GM19023 (cell line): ENCODE results near the gene PIGR.

Experiments used
- ATAC-seq: cut with Tn5 transposase; IDR thresholded peaks from one replicate; pipeline ENCODE4 v1.9.1; 2021; ENCODE audit warnings: mild to moderate bottlenecking, moderate library complexity; ENCODE audit not compliant: unreplicated experiment

PIGR gene

DNA sequence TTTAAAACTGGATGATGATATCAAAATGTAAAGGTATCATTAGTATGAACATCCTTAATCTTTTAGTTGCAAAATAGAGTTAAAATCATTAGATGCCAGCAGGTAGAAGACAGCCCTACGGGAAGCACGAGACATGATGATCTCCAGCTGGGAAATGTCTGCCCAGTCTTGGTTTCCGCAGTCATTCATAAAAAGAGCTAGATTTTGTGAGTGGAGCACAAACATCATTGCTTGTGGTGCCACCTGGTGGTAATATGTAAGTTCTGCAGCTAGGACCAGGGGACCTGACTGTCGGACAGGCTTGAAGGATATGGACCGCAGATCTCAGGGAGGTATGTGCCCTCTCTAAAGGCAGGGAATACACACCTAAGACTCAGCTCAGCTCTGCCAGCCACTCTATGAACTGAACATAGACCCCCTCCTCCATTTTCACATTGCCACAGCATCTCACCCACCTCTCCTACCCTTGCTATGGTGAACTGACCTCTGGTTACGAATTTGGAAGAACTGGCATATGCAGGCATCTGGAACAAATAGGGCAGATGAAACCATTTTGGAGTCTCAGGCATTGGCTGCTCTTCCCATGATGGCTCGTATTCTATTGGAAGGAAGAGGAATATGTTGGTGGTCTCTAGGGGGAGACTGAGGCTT, 33.7 kb downstream of the PIGR start:
- ATAC-seq: no peak

- no peak for ATAC-seq
These were observed 35.1 kb downstream of the PIGR start for GRCh38 chr1:206911064-206911663.

DNA sequence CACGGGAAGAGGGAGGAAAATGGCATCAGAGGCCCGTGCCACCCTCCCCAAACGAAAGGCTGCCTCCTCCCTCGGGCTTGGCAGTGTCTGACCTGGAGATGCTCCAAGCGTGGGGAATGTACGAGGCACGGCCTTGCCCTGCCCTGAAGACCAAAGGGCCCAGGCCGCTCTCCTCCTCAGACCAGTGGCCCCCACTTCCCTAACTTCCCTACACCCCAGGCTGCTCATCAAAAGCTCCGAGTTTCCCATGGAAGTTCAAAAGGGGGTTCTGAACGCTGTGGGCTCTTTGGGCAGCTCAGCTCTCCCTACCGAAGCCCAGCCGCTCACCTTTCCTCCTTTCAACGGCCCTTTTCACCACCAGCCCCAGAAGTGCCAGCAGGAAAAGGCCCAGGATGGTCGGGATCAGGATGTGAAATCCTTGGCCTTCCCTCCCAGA, 36.4 kb downstream of the PIGR start:
- no peak for ATAC-seq

DNA sequence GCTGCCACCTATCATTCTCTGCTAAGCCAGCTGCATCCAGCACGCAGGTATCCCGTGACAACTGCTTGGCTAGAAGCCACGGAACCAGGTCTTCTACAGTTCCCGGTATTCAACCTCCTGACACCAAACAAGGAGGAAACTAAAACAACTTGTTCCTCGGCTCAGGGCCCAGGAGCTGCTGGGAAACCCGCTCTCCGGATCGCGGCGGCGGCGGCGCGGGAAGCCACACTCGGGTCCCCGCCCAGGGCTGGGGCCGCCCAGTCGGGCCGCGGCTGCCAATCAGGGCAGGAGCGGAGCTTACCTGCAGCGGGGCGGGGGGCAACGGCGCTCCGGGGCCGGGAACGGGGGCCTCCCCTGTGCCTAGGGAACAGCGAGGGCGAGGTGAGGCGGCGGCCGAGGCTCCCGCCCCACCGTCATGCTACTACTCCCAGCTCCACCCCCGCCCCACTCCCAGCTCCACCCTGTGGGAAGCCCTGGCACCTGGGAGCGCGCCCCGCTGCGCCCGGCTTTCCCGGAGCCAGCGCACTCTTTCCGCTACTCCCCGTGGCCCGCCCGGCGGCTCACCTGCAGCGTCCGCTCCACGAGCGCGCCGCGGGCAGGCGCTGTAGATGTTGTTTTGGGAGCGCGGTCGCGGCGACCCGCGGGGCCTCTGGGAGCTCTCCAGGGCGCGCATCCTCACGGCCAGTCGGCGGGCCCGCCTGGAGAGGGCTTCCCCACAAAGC, 36.9 kb downstream of the PIGR start:
- ATAC-seq: no peak

- no peak for ATAC-seq
These were observed 38.2 kb downstream of the PIGR start for GRCh38 chr1:206908038-206908437.

DNA sequence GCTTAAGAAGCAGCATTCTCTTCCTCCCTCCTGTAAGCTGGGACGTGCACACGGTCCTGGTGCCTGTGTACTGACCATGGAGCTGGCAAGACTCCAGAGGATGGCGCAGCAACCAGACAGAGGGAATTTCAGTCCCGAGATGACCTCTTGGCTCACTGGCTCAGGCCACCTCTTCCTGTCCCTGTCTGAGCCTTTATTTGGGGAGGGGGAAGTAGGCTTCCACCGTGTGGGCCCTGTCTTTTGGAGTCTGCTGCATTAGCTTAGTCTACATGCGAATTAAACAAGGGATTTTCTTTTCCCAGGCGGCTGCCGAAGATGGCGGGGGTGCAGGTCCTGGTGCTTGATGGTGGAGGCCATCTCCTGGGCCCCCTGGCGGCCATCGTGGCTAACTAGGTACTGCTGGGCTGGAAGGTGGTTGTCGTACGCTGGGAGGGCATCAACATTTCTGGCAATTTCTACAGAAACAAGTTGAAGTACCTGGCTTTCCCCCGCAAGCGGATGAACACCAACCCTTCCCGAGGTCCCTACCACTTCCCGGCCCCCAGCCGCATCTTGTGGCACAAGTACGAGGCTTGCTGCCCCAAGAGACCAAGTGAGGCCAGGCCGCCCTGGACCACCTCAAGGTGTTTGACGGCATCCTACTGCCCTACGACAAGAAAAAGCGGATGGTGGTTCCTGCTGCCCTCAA, 38.8 kb downstream of the PIGR start:
- ATAC-seq: no peak

DNA sequence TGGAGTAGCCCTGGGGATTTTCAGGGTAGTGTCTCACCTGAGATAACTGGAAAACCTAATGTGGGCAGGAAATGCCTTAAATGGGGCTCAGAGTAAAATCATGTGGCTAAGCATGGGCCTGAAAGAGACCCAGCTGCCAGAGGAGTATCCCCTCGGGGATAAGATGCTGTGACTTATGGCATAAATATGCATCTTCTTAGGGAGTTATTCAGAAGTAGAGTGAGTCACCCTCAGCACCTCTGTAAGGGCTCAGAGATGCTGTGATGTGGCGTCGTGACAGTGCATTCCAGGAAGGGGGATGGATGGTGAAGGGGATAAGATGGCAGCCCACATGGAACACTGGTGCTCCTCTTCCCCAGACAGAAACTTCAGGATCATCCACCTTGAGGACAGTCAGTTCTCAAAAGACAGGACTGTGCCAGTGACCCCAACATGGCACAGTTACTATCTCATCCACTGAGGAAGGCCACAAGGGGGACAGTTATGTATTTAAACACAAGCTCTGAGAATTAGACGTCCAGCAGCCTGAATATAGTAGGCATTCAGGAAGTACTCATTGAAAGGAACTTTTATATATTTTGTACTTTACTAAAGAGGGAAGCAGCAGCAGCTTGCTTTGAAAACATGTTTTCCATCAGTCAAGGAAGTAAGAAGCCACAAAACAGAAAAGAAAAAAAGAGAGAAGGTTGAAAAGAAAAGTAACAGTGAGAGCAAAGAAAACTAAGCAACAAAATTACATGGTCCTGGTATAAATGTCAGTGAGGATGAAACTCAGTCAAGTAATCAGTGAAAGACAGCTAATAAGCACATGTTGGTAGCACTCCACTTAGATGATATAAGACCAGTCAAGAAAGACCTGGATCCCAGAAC, 40.7 kb downstream of the PIGR start:
- no peak for ATAC-seq

- ATAC-seq: no peak
These were observed 41.7 kb downstream of the PIGR start for GRCh38 chr1:206904423-206905142.

DNA sequence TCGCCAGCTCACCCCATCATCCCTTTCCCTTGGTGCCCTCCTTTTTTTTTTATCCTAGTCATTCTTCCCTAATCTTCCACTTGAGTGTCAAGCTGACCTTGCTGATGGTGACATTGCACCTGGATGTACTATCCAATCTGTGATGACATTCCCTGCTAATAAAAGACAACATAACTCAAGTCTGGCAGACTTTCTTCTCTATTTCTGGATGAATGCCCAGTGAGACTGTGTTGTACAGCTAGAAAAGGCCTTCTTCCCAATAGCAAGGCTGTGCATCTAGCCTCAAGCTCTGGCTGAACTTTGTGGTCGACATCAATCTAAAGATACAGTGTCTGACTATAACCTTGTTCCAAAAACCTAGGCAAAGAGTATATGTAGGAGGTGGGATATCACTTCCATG, 42.6 kb downstream of the PIGR start:
- no peak for ATAC-seq

- ATAC-seq: no peak
These were observed 43.6 kb downstream of the PIGR start for GRCh38 chr1:206902702-206903101.

- ATAC-seq: no peak
These were observed 44.3 kb downstream of the PIGR start for GRCh38 chr1:206901944-206902343.

DNA sequence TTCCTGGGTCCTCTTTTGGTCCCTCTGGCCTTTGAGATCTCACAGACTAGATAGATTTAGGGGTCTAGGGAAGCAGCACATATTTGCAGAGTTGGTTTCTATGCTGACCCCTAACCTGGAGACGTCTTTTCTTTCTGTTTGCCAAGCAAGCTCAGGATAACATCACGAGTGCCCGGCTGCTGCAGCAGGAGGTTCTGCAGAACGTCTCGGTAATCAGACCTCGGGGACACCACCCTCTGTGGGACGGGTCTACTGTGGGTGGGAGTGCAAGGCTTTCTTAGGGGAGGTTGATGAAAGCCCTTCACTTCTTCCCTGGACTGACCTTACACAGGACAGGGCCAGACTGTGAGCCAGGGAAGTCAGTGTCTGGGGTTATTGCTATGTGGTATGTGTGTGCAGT, 46.1 kb downstream of the PIGR start:
- ATAC-seq: no peak

DNA sequence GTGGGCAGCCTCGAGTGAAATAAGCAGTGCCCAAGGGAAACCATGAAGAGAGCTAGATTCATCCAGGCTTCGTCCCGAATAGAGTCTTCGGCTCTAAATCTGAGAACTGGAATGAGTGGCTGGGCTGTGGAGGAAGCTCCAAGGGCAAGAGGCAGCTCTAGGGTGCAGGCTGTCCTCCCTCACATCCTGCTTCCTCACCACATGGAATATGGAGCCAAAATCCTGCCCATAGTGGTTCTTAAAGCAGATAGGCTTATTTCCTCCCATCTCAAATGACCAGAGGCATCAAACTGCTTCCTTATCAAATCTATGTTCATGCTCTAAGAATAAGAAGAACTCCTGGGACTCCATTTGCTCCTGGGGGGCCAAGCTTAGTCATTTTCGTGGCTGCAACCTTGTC, 46.5 kb downstream of the PIGR start:
- ATAC-seq: no peak

DNA sequence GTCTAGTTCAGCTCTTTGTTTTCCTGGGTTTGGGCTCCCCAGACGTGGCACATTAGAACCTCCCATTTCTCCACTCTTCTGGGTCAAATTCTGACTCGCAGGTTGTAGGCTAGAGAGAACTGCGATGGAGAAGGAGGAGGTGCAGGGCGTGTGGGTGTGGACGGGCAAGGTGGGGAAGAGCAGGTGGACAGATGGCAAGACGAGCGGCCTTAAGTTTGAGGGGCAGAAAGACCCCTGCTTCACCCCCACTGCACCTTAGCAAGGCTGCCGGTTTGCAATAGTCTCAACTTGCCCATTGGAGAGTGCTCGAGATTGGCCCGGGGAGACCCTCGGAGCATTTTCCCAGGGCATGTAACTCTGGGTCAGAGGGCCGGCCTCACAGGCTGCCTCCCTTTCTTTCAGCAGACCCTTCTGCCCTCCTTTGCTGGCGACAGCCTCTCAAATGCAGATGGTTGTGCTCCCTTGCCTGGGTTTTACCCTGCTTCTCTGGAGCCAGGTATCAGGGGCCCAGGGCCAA, 47.3 kb downstream of the PIGR start:
- ATAC-seq: no peak

- ATAC-seq: no peak
These were observed 48.0 kb downstream of the PIGR start for GRCh38 chr1:206898089-206898914.

- ATAC-seq: no peak
These were observed 49.1 kb downstream of the PIGR start, which contains the start of gene IL24 for GRCh38 chr1:206897175-206897574. Gene IL24 (plus strand): TSS chr1:206897443. CDS start chr1:206897833, 390 bp downstream.

DNA sequence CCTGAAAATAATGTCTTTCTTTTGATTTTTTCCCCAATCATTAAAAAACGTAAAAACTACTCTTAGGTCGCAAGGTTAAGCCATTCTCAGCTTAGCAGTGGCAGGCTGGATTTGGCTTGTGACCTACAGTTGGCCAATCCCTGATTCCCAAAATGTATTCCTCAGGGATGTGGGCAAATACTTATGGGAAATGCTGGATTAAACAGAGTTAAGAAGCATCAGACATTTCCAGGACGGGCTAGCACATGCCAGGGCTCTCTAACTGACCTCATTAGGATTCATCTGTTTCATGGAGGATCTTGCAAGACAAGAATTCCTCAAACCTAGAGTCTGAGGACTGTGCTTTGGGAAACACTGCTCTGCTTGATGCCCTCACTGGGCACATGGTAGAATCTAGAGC, 50.0 kb downstream of the PIGR start:
- ATAC-seq: no peak

DNA sequence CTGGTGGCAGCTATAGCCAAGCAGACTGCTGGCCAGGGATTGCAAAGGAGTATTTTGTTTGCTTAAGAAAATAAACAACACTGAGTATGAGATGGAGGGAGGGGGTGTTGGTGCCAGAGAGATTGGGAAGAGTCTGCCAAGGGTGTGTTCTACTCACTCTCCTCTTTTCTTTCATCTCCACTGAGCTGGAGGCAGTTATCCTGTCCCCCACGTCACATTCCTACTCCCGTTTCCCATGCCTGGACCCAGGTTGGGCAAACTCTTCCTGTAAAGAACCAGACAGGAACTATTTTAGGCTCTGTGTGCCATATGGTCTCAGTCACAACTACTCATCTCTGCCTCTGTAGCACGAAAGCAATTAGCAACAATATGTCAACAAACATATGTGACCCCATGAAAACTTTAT, 50.4 kb downstream of the PIGR start:
- no peak for ATAC-seq

- no peak for ATAC-seq
These were observed 50.9 kb downstream of the PIGR start for GRCh38 chr1:206895325-206895724.
